ENCODE measurements around the gene FBRSL1.

- peak; percentile 15 to 32 (median 20) for TF ChIP-seq CTCF (IDR thresholded peaks at IDR 0.05)
- TF ChIP-seq POLR2A (IDR thresholded peaks at IDR 0.05) = no peak
Measured at GRCh38 chr12:132554845-132555630, 65.1 kb downstream of the FBRSL1 start.
